Glutamatergic neuron (in vitro differentiated cells): Measurements from ENCODE around the gene SCN11A. TPM values are rescaled to one million over a fixed set of nuclear protein-coding genes. Genes with fewer than 3 reads are reported as not detected.

Experiments used
- DNase-seq: peaks from one replicate; pipeline ENCODE4 v3.0.0; 2022
- H3K27ac Mint-ChIP-seq: one replicate; pipeline ENCODE4 v1.8.0; 2020; ENCODE audit warnings: mild to moderate bottlenecking, mixed read lengths, inconsistent platforms; ENCODE audit not compliant: unreplicated experiment
- H3K27me3 Mint-ChIP-seq: one replicate; pipeline ENCODE4 v1.8.0; 2020; ENCODE audit warnings: mild to moderate bottlenecking, moderate library complexity, mixed read lengths, inconsistent platforms; ENCODE audit not compliant: unreplicated experiment
- H3K36me3 Mint-ChIP-seq: one replicate; pipeline ENCODE4 v1.8.0; 2020; ENCODE audit warnings: mild to moderate bottlenecking, mixed read lengths, inconsistent platforms; ENCODE audit not compliant: unreplicated experiment
- H3K4me1 Mint-ChIP-seq: one replicate; pipeline ENCODE4 v1.8.0; 2020; ENCODE audit warnings: mild to moderate bottlenecking, low read depth, mixed read lengths, inconsistent platforms; ENCODE audit not compliant: unreplicated experiment
- H3K4me3 Mint-ChIP-seq: one replicate; pipeline ENCODE4 v1.8.0; 2020; ENCODE audit warnings: mild to moderate bottlenecking, mixed read lengths, inconsistent platforms; ENCODE audit not compliant: unreplicated experiment
- H3K9me3 Mint-ChIP-seq: one replicate; pipeline ENCODE4 v1.8.0; 2020; ENCODE audit warnings: mild to moderate bottlenecking, moderate library complexity, mixed read lengths, inconsistent platforms; ENCODE audit not compliant: unreplicated experiment
- total RNA-seq: library from RNA; stranded (reverse); fragmentation: NEBNext Ultra II Directional; extraction: Animal tissue kit (Norgen Biotek cat#: 25700); gene quantifications from one replicate; pipeline ENCODE4 v1.2.1, GENCODE V29; 2021; ENCODE audit not compliant: unreplicated experiment
- TF ChIP-seq, protein P1 (sequence below): fragments of 200-600 bp; sonication (generic); IDR thresholded peaks from one replicate; pipeline ENCODE4 v1.5.0; 2021; ENCODE audit not compliant: partially characterized antibody, unreplicated experiment

Gene SCN11A
- total RNA-seq, 1 donor from 2014 or later: 0.78 TPM

DNA sequence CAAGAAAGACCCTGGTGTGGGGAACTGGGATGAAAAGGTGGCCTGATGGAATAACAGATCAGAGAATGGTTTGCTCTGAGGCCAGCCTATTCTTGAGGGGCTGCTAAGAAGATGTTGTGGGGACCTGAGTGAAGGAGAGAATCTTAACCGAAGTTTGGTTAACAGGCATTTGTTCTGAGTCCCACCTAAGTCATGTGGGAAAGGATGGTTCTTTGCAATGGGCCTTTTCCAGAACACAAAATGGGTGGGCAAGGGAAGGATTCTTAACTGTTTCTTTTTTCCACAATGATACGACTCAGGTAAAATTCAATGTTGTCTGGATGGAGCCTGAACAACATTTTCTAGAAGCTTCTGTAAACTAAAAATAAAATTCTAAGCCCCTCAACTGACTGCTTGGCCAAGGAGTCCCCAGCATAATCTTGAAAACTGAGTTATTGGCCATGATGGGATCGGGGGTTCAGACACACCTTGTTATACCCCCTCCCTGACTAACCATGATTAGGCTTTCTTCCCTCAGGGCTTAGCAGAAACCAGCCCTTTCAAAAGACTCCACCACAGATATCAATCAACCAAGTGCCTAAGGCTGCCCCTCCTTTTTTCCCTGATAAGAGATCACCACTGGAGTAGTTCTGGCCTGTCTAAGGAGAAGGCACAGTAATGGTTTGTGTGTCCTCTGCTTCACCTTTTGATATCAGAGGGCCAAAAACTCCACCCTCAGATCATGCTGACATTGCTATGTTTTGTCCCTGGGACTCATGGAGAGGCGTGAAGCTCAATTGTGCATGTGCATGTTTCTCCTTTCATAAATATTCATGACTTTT lies 30.1 kb downstream of the SCN11A start:
- H3K4me1 Mint-ChIP-seq: no peaks in the 10 kb centered on the region
- TF ChIP-seq, protein P1, sequence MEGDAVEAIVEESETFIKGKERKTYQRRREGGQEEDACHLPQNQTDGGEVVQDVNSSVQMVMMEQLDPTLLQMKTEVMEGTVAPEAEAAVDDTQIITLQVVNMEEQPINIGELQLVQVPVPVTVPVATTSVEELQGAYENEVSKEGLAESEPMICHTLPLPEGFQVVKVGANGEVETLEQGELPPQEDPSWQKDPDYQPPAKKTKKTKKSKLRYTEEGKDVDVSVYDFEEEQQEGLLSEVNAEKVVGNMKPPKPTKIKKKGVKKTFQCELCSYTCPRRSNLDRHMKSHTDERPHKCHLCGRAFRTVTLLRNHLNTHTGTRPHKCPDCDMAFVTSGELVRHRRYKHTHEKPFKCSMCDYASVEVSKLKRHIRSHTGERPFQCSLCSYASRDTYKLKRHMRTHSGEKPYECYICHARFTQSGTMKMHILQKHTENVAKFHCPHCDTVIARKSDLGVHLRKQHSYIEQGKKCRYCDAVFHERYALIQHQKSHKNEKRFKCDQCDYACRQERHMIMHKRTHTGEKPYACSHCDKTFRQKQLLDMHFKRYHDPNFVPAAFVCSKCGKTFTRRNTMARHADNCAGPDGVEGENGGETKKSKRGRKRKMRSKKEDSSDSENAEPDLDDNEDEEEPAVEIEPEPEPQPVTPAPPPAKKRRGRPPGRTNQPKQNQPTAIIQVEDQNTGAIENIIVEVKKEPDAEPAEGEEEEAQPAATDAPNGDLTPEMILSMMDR: no peak
- peaks cover 1% of the 10 kb centered on the region for H3K9me3 Mint-ChIP-seq
- no peak overlapping the region for H3K4me3 Mint-ChIP-seq
- no peak overlapping the region for H3K27ac Mint-ChIP-seq
- DNase-seq: no peak
- H3K36me3 Mint-ChIP-seq: no peaks in the 10 kb centered on the region
- H3K27me3 Mint-ChIP-seq: no peaks in the 10 kb centered on the region

DNA sequence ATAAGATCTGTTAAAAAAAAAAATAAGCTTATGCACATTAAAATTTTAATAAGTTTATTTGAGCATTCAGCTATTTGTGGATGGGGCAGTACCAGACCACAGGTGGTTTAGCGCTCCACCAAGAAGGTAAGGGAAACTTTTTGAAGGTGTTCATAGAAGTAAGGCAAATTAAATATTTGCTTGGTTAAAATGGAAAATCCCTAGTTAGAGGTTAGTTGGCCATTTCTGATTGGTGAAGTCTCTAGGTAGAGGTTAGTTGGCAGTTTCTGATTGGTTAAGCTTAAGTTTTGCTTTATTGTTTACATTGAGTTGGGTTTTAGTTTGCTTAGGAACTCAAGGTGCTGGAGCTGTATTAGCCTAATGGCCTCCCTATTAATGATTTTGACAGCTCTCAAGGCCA lies 30.7 kb downstream of the SCN11A start:
- no peaks in the 10 kb centered on the region for H3K36me3 Mint-ChIP-seq
- H3K27me3 Mint-ChIP-seq: no peaks in the 10 kb centered on the region
- H3K4me3 Mint-ChIP-seq: no peak overlapping the region
- peaks cover 1% of the 10 kb centered on the region for H3K9me3 Mint-ChIP-seq
- no peak for DNase-seq
- H3K27ac Mint-ChIP-seq: no peak overlapping the region
- no peaks in the 10 kb centered on the region for H3K4me1 Mint-ChIP-seq
- TF ChIP-seq, protein P1: no peak

DNA sequence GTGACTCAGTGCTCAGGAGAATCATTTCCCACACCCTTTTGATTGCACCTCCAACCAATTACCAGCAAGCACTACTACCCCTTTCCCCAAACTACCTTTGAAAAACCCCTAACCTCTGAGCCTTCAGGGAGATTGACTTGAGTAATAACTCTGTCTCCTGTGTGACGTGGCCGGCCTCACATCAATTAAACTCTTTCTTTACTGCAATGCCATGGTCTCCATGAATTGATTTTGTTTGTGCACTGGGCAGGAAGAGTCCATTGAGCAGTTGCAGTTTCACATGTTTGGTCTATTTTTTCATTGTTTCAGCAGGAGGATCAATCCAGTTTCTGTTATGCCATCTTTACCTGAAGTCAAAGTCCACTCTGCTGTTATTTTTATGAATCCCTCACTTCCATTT lies 32.4 kb downstream of the SCN11A start:
- no peaks in the 10 kb centered on the region for H3K27me3 Mint-ChIP-seq

DNA sequence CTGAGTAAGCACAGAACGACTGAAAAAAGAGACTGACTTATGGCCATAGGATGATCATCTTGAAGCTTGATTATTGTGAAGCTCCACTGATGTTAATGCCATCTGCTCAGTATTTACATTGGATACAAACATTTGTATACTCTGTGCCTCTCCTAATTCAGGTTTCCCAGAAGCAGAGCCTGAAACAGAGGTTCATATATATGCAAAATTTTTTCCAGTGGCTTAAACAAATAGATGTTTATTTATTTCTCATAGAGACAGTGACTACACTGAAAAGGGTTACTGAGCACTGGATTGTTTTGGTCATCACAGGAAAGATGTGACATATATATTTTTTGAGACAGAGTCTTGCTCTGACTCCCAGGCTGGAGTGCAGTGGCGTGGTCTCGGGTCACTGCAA lies 36.3 kb downstream of the SCN11A start:
- H3K9me3 Mint-ChIP-seq: no peaks in the 10 kb centered on the region
- H3K36me3 Mint-ChIP-seq: no peaks in the 10 kb centered on the region
- no peaks in the 10 kb centered on the region for H3K27me3 Mint-ChIP-seq
- H3K27ac Mint-ChIP-seq: no peak overlapping the region
- TF ChIP-seq, protein P1: no peak
- no peaks in the 10 kb centered on the region for H3K4me1 Mint-ChIP-seq
- H3K4me3 Mint-ChIP-seq: no peak overlapping the region
- no peak for DNase-seq

More for the DNA sequence above, 32.4 kb downstream of the SCN11A start:
- TF ChIP-seq, protein P1: no peak
- Mint-ChIP-seq H3K4me1 (no peaks in the 10 kb centered on the region), H3K4me3 (no peak overlapping the region), H3K27ac (no peak overlapping the region), H3K36me3 (no peaks in the 10 kb centered on the region), H3K9me3 (peaks cover 1% of the 10 kb centered on the region)
- no peak for DNase-seq

DNA sequence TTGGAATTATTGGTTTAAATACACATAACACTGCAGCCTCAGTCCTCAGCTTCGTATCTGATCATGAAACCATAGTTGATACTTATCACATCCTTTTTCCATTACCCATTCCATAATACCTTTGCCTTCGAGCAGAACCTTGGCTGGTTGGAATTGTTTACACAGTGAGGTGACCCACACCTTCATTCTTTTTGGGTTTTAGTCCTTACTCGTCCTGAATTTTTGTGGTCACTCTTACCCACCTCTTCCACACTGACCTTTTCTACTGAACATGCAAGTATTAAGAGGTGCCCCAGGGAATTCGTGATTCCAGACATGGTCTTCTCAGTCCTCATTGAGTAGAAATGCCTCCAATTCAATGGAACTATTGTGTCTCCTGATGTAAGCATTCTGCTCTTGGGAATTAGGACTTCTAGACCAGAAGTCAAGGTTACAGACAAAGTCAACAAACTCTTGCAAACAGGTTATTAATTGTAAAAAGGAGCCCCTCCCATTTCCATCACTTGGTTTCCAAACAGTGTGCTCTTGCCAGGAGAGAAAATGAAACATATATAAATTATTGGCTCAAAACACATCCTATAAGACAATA lies 37.7 kb downstream of the SCN11A start:
- no peak for DNase-seq
- no peaks in the 10 kb centered on the region for H3K4me1 Mint-ChIP-seq
- H3K36me3 Mint-ChIP-seq: no peaks in the 10 kb centered on the region
- TF ChIP-seq, protein P1: no peak
- no peaks in the 10 kb centered on the region for H3K9me3 Mint-ChIP-seq
- no peak overlapping the region for H3K27ac Mint-ChIP-seq
- H3K4me3 Mint-ChIP-seq: no peak overlapping the region
- H3K27me3 Mint-ChIP-seq: no peaks in the 10 kb centered on the region
